Gastrocnemius medialis (tissue), 4 donors: ENCODE results near the gene ZBTB45. TPM values are rescaled to one million over a fixed set of nuclear protein-coding genes. Genes with fewer than 3 reads are reported as not detected.

Experiments
- ATAC-seq, 2 donors: fragments of 150-250 bp; one replicate each; pipeline ENCODE4 v1.9.1; 2016
- DNase-seq, 2 donors: peaks; one replicate each; pipeline ENCODE4 v3.0.0-alpha.2; 2019
- H3K27ac ChIP-seq, 4 donors: fragments of 200-600 bp; sonication (generic); 1 replicate in 1 of 4; 2 replicates in 3 of 4; pipeline ENCODE4 v1.5.1; 2016 to 2018; ENCODE audit warnings: mild to moderate bottlenecking in 2 of 4, moderate library complexity in 1 of 4
- H3K27me3 ChIP-seq, 3 donors: fragments of 200-600 bp; sonication (generic) in 2 of 3; 1 replicate in 1 of 3; 2 replicates in 2 of 3; pipeline versions ENCODE4 v1.5.1 to v1.6.0; 2016 to 2019; ENCODE audit warnings: mild to moderate bottlenecking in 1 of 3, moderate library complexity in 1 of 3
- H3K36me3 ChIP-seq, 2 donors: fragments of 200-600 bp; sonication (generic) in 1 of 2; one replicate each; pipeline ENCODE4 v1.5.1; 2017 to 2018
- H3K4me1 ChIP-seq, 2 donors: fragments of 200-600 bp; sonication (generic) in 1 of 2; one replicate each; pipeline ENCODE4 v1.5.1; 2016 to 2017; ENCODE audit warnings: mild to moderate bottlenecking in 2 of 2
- H3K4me3 ChIP-seq, 4 donors: fragments of 200-600 bp; sonication (generic) in 3 of 4; 1 replicate in 1 of 4; 2 replicates in 3 of 4; pipeline ENCODE4 v1.5.1; 2016 to 2019; ENCODE audit warnings: mild to moderate bottlenecking in 2 of 4
- H3K9me3 ChIP-seq, 3 donors: fragments of 200-600 bp; sonication (generic) in 2 of 3; 1 replicate in 1 of 3; 2 replicates in 2 of 3; pipeline ENCODE4 v1.5.1; 2016 to 2019
- CTCF ChIP-seq, 5 experiments: fragments of 450-650 bp in 3 of 5; fragments of 200-600 bp in 2 of 5; sonication (generic) in 2 of 5; IDR thresholded peaks in 4 of 5; conservative IDR thresholded peaks in 1 of 5; 1 replicate in 4 of 5; 2 replicates in 1 of 5; pipeline ENCODE4 v1.5.1; 2016 to 2019; ENCODE audit warnings: antibody characterized with exemption in 5 of 5, mild to moderate bottlenecking in 3 of 5, moderate library complexity in 3 of 5
- POLR2A ChIP-seq, 2 donors: fragments of 450-650 bp; IDR thresholded peaks; one replicate each; pipeline ENCODE4 v1.6.1; 2017; ENCODE audit warnings: antibody characterized with exemption in 2 of 2, mild to moderate bottlenecking in 2 of 2, moderate library complexity in 2 of 2
- in situ Hi-C, 4 donors: fragments of 200-750 bp; cut with MboI; loops; one replicate each; pipeline versions ENCODE4 v1.15.0 to v1.8.0; 2017; ENCODE audit warnings: low sequenced_read_pairs in 4 of 4
- intact Hi-C: fragments of 100-400 bp; cut with DNase I; formaldehyde crosslinking; loops from one replicate; pipeline ENCODE4 v1.15.1; 2023; ENCODE audit warnings: low total_unique reads
- total RNA-seq, 4 donors: library from RNA; depleted of rRNA; stranded (reverse); fragments of >200 nt; gene quantifications; one replicate each; pipeline versions ENCODE4 v1.1.0 to v1.2.3, GENCODE V29; 2016

The ZBTB45 gene
- total RNA-seq, 4 donors from 2014 or later, result 5.9 to 12.2 (median 9.6) TPM

GRCh38 chr19:58477130-58477529 lies 42.5 kb downstream of the ZBTB45 start:
- ATAC-seq, result no peak
- Histone ChIP-seq H3K36me3 (peaks cover 0 to 16% of the 10 kb centered on the region in 2 donors), H3K27ac (peak overlapping the region in 3 of 4 donors; percentile 82 to 95 (median 89)), H3K9me3 (no peaks in the 10 kb centered on the region), H3K4me3 (peak overlapping the region in 1 of 4 donors; percentile 76), H3K4me1 (peaks cover 15 to 22% of the 10 kb centered on the region in 2 donors), H3K27me3 (no peaks in the 10 kb centered on the region)
- in situ Hi-C loops, result no loop called here
- intact Hi-C loops, result no loop called here
- TF ChIP-seq POLR2A (IDR thresholded peaks at IDR 0.05) (no peak), CTCF (IDR thresholded peaks at IDR 0.05 in 4 of 5, conservative IDR thresholded peaks at IDR 0.05 in 1 of 5) (no peak)
- no peak for DNase-seq

- Histone ChIP-seq H3K36me3 (peaks cover 0 to 22% of the 10 kb centered on the region in 2 donors), H3K27ac (peak overlapping the region; percentile 82 to 95 (median 86)), H3K9me3 (no peaks in the 10 kb centered on the region), H3K4me3 (peak overlapping the region; percentile 76 to 83 (median 78)), H3K27me3 (no peaks in the 10 kb centered on the region), H3K4me1 (peaks cover 15 to 22% of the 10 kb centered on the region in 2 donors)
- DNase-seq, result no peak
- TF ChIP-seq POLR2A (IDR thresholded peaks at IDR 0.05), result no peak
- TF ChIP-seq CTCF (IDR thresholded peaks at IDR 0.05 in 4 of 5, conservative IDR thresholded peaks at IDR 0.05 in 1 of 5), result no peak
- in situ Hi-C loops (no loop called here), intact Hi-C loops (loop anchor here (1.0 kb wide), 1 partner anchor 23 kb away; no protein-coding TSS in a partner anchor)
- ATAC-seq, result no peak
Measured at GRCh38 chr19:58476498-58477015, 43.1 kb downstream of the ZBTB45 start.

GRCh38 chr19:58475714-58476497 lies 43.7 kb downstream of the ZBTB45 start, which contains the start of gene ZNF446:
Gene ZNF446 (plus strand): TSS chr19:58476352. CDS start chr19:58477219, 867 bp downstream.
- Histone ChIP-seq H3K27ac (peak within 1 kb of the TSS; percentile 82 to 95 (median 86)), H3K9me3 (no peaks in the 10 kb centered on the region), H3K4me3 (peak within 1 kb of the TSS; percentile 76 to 83 (median 78)), H3K4me1 (peaks cover 15 to 22% of the 10 kb centered on the region in 2 donors), H3K36me3 (peaks cover 0 to 25% of the 10 kb centered on the region in 2 donors), H3K27me3 (no peaks in the 10 kb centered on the region)
- peak; percentile 97 to 98 for ATAC-seq
- intact Hi-C loops, result loop anchor here (1.0 kb wide), 3 partner anchors 9 to 171 kb away; partner anchors contain the start of genes ERVK3-1 and ZNF324
- TF ChIP-seq POLR2A (IDR thresholded peaks at IDR 0.05), result peak; percentile 60 to 65
- no peak for TF ChIP-seq CTCF (IDR thresholded peaks at IDR 0.05 in 4 of 5, conservative IDR thresholded peaks at IDR 0.05 in 1 of 5)
- in situ Hi-C loops, result no loop called here
- peak; percentile 94 to 95 for DNase-seq

- in situ Hi-C loops (no loop called here), intact Hi-C loops (loop anchor here (1.0 kb wide), 2 partner anchors 8 to 170 kb away; partner anchors contain the start of genes ERVK3-1 and ZNF324)
- Histone ChIP-seq H3K36me3 (peaks cover 0 to 25% of the 10 kb centered on the region in 2 donors), H3K27ac (peak overlapping the region; percentile 82 to 95 (median 86)), H3K4me3 (peak overlapping the region; percentile 76 to 83 (median 78)), H3K27me3 (no peaks in the 10 kb centered on the region), H3K9me3 (no peaks in the 10 kb centered on the region), H3K4me1 (peaks cover 15 to 22% of the 10 kb centered on the region in 2 donors)
- TF ChIP-seq POLR2A (IDR thresholded peaks at IDR 0.05) (no peak), CTCF (IDR thresholded peaks at IDR 0.05 in 4 of 5, conservative IDR thresholded peaks at IDR 0.05 in 1 of 5) (no peak)
- ATAC-seq, result no peak
- DNase-seq, result no peak
Measured at GRCh38 chr19:58474997-58475713, 44.5 kb downstream of the ZBTB45 start.
